ENCODE results near the gene EPOP. TPM values are rescaled to one million over a fixed set of nuclear protein-coding genes. Genes with fewer than 3 reads are reported as not detected.

EPOP gene
- total RNA-seq, 1 donor from 2014 or later = 54.9 TPM

GRCh38 chr17:38702166-38702915 is 27.6 kb upstream of the EPOP start:
- no peaks in the 10 kb centered on the region for H3K27me3 Mint-ChIP-seq
- intact Hi-C loops (cut with micrococcal nuclease) = loop anchor here (5.0 kb wide), 1 partner anchor 150 kb away; the partner anchor contains the start of gene RPL23
- H3K4me1 Mint-ChIP-seq = peaks cover 47% of the 10 kb centered on the region
- H3K36me3 Mint-ChIP-seq (ENCODE audit: low read depth) = peaks cover 21% of the 10 kb centered on the region
- H3K27ac Mint-ChIP-seq = peak overlapping the region; percentile 100
- peaks cover 4% of the 10 kb centered on the region for H3K9me3 Mint-ChIP-seq
- H3K4me3 Mint-ChIP-seq = peak overlapping the region; percentile 90
- peak; percentile 93 for DNase-seq

DNA sequence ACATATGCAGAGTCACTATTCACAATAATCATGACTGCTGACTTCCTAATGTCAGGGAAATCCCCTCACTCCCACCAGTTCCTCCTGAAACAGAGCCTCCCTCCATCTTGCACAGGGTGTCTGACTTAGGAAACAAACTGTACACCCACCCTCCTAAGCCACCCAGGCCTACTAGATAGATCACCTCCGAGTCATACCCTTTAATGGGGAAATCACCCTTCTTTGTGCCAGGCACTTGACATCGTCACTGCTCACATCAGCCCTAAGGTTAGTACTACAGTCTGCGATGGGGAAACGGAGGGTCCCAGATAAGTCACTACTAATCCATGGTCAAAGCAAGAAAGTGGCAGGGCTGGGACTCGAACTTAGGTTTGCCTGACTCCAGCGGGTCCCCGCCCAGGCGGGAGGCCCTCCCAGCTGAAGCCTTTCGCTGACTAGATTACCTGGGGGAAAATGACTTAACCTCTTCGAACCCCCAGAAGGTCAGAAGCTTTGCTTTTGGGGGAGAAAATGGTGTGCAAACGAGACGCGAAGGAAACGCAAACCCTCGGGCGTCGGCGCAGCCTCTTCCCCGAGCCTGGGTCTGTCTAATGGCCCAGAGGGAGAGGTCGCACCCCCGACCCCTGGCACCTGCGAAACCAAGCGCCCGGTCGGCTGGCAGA is 26.9 kb upstream of the EPOP start:
- peak overlapping the region; percentile 68 for H3K4me3 Mint-ChIP-seq
- H3K27me3 Mint-ChIP-seq = no peaks in the 10 kb centered on the region
- H3K9me3 Mint-ChIP-seq = peaks cover 4% of the 10 kb centered on the region
- intact Hi-C loops (cut with micrococcal nuclease) = loop anchor here (1.0 to 5.0 kb wide), 6 partner anchors 24 to 703 kb away; partner anchors contain the start of genes PSMB3 and RPL23
- peak overlapping the region; percentile 100 for H3K27ac Mint-ChIP-seq
- peaks cover 49% of the 10 kb centered on the region for H3K4me1 Mint-ChIP-seq
- peaks cover 14% of the 10 kb centered on the region for H3K36me3 Mint-ChIP-seq (ENCODE audit: low read depth)
- peak; percentile 89 for DNase-seq

GRCh38 chr17:38698760-38699159 is 24.0 kb upstream of the EPOP start:
- H3K4me3 Mint-ChIP-seq = no peak overlapping the region
- H3K27me3 Mint-ChIP-seq = no peaks in the 10 kb centered on the region
- H3K27ac Mint-ChIP-seq = peak overlapping the region; percentile 63
- intact Hi-C loops (cut with micrococcal nuclease) = no loop called here
- H3K36me3 Mint-ChIP-seq (ENCODE audit: low read depth) = peaks cover 4% of the 10 kb centered on the region
- no peak for DNase-seq
- H3K4me1 Mint-ChIP-seq = peaks cover 44% of the 10 kb centered on the region
- peaks cover 4% of the 10 kb centered on the region for H3K9me3 Mint-ChIP-seq

DNA sequence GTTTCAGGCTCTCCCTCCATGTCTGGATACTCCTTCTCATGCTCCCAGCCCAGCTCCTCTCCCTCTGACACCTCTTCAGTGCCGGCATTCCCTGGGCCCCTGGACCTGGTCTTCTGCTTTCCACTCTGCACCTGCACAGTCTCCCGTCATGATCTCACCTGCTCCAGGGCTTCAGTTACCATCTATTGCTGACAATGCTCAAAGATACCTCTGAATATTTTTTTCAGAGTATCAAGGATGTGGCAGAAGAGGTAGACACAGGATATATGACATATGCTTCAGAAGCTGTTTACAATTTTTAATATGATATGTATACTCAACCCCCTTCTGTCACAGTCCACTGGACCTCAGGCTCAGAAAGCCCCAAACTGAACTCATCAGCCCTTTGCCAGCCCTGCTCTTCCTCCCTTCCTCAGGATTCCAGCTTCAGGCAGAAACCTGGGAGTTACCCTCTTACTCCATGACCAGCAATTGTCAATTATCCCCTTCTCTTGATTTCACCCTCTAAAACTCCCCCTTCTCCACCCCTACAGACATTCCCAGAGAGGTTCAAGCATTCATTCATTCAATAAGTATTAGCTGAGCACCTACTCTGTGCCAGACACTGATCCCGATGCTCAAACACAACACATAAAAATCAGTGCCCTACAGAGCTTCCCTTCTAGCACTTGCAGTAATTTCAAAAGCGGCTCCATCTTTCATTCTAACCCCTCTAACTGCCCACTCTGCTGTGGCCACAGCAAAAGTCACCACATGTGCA is 22.5 kb upstream of the EPOP start:
- Mint-ChIP-seq H3K36me3 (ENCODE audit: low read depth) (peaks cover 4% of the 10 kb centered on the region), H3K27me3 (no peaks in the 10 kb centered on the region), H3K27ac (peak overlapping the region; percentile 29), H3K4me3 (no peak overlapping the region), H3K4me1 (peaks cover 44% of the 10 kb centered on the region), H3K9me3 (peaks cover 4% of the 10 kb centered on the region)
- intact Hi-C loops (cut with micrococcal nuclease) = no loop called here
- no peak for DNase-seq

DNA sequence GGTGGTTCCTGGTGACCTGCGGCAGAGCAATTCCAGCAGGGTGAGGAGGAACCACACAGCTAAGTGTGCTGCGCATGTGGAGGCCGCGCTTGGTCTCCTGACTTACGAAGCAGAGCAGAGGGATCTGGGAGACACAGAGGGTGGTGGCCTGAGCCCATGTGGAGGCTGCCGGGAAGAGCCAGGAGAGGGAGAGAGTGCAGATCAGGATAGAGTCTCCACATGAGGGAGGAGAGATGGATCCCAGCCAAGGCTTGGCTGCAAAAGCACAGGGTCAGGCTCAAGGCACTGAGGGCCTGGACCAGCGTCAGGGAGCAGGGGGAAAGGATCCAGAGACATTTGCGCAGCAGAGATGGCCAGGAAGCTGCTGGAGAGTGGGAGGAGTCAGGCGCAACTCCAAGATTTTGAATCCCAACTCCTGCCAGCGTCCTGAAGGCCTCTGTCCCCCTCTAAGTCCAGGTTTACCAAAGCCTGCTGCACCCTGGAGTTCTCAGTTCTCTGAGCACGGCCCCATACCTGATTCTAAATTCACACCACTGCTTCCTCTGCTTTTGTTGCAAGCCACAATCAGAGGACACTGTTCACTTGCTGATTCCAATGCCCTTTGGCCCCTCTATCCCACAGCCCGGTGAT is 19.1 kb upstream of the EPOP start:
- Mint-ChIP-seq H3K27ac (peak overlapping the region; percentile 20), H3K4me3 (no peak overlapping the region), H3K36me3 (ENCODE audit: low read depth) (no peaks in the 10 kb centered on the region), H3K9me3 (no peaks in the 10 kb centered on the region), H3K4me1 (peaks cover 19% of the 10 kb centered on the region), H3K27me3 (no peaks in the 10 kb centered on the region)
- intact Hi-C loops (cut with micrococcal nuclease) = no loop called here
- no peak for DNase-seq

GRCh38 chr17:38691154-38691553 is 16.4 kb upstream of the EPOP start:
- H3K9me3 Mint-ChIP-seq = no peaks in the 10 kb centered on the region
- no peak for DNase-seq
- no peak overlapping the region for H3K27ac Mint-ChIP-seq
- H3K4me1 Mint-ChIP-seq = peaks cover 5% of the 10 kb centered on the region
- H3K36me3 Mint-ChIP-seq (ENCODE audit: low read depth) = no peaks in the 10 kb centered on the region
- intact Hi-C loops (cut with micrococcal nuclease) = no loop called here
- no peaks in the 10 kb centered on the region for H3K27me3 Mint-ChIP-seq
- H3K4me3 Mint-ChIP-seq = no peak overlapping the region

- H3K27ac Mint-ChIP-seq = peak overlapping the region; percentile 17
- H3K36me3 Mint-ChIP-seq (ENCODE audit: low read depth) = no peaks in the 10 kb centered on the region
- no peaks in the 10 kb centered on the region for H3K9me3 Mint-ChIP-seq
- DNase-seq = no peak
- peaks cover 3% of the 10 kb centered on the region for H3K4me1 Mint-ChIP-seq
- no peaks in the 10 kb centered on the region for H3K27me3 Mint-ChIP-seq
- no peak overlapping the region for H3K4me3 Mint-ChIP-seq
- intact Hi-C loops (cut with micrococcal nuclease) = no loop called here
Observed at GRCh38 chr17:38690386-38690785, 15.6 kb upstream of the EPOP start.

- H3K27ac Mint-ChIP-seq = peak overlapping the region; percentile 8
- no peak for DNase-seq
- H3K4me3 Mint-ChIP-seq = no peak overlapping the region
- peaks cover 2% of the 10 kb centered on the region for H3K27me3 Mint-ChIP-seq
- H3K9me3 Mint-ChIP-seq = no peaks in the 10 kb centered on the region
- no peaks in the 10 kb centered on the region for H3K36me3 Mint-ChIP-seq (ENCODE audit: low read depth)
- peaks cover 3% of the 10 kb centered on the region for H3K4me1 Mint-ChIP-seq
- intact Hi-C loops (cut with micrococcal nuclease) = no loop called here
Observed at GRCh38 chr17:38687286-38687685, 12.5 kb upstream of the EPOP start.

DNA sequence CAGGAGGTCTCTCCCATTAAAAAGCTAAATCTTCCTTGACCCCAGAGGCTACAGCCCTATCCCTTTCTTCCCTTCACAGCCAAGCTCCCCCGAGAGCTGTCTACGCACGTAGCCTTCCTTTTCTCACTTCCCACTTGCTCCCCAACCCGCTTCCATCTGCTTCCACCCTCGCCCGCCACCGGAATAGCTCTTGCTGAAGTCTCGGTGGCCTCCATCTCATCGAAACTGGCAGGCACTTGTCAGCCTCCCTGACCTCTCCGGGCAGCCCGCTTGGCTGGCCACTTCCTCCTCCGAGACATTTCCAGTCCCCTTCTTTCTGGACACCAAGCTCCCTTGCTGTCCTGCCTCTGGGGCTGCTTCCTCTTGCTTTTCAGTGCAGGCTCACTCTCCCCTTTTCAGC is 10.7 kb upstream of the EPOP start:
- Mint-ChIP-seq H3K4me1 (peaks cover 3% of the 10 kb centered on the region), H3K36me3 (ENCODE audit: low read depth) (no peaks in the 10 kb centered on the region), H3K4me3 (no peak overlapping the region), H3K27me3 (peaks cover 2% of the 10 kb centered on the region), H3K9me3 (no peaks in the 10 kb centered on the region), H3K27ac (no peak overlapping the region)
- intact Hi-C loops (cut with micrococcal nuclease) = no loop called here
- no peak for DNase-seq

DNA sequence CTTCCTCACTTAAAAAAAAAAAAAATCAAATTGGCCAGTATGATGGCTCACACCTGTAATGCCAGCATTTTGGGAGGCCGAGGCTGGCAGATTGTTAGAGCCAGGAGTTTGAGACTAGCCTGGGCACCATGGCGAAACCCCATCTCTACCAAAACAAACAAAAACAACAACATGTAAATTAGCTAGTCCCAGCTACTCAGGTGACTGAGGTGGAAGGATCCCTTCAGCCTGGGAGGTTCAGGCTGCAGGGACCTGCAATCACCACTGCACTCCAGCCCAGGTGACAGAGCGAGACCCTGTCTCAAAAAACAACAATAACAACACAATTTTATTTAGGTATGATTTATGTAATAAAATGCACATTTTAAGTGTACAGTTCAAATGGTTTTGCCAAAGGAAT is 6.3 kb upstream of the EPOP start:
- H3K36me3 Mint-ChIP-seq (ENCODE audit: low read depth) = no peaks in the 10 kb centered on the region
- no peaks in the 10 kb centered on the region for H3K9me3 Mint-ChIP-seq
- peaks cover 17% of the 10 kb centered on the region for H3K4me1 Mint-ChIP-seq
- no peak overlapping the region for H3K4me3 Mint-ChIP-seq
- no peak overlapping the region for H3K27ac Mint-ChIP-seq
- intact Hi-C loops (cut with micrococcal nuclease) = no loop called here
- peaks cover 2% of the 10 kb centered on the region for H3K27me3 Mint-ChIP-seq
- no peak for DNase-seq

DNA sequence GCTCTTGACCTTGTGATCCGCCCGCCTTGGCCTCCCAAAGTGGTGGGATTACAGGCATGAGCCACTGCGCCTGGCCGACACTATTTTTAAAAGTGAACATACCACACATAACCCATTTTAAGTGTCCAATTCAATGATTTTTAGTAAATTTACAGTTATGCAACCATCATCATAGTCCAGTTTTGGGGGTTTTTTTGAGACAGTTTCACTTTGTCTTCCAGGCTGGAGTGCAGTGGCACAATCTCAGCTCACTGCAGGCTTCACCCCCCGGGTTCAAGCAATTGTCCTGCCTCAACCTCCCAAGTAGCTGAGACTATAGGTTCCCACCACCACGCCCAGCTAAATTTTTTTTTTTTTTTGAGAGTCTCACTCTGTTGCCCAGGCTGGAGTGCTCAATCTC is 3.1 kb upstream of the EPOP start:
- no peak for DNase-seq
- H3K4me3 Mint-ChIP-seq = no peak overlapping the region
- H3K27me3 Mint-ChIP-seq = peaks cover 1% of the 10 kb centered on the region
- intact Hi-C loops (cut with micrococcal nuclease) = loop anchor here (1.0 to 10.0 kb wide), 7 partner anchors 23 to 475 kb away; partner anchors contain the start of genes ARHGAP23, CISD3, PSMB3 and RPL23
- H3K9me3 Mint-ChIP-seq = no peaks in the 10 kb centered on the region
- H3K36me3 Mint-ChIP-seq (ENCODE audit: low read depth) = peaks cover 3% of the 10 kb centered on the region
- H3K4me1 Mint-ChIP-seq = peaks cover 31% of the 10 kb centered on the region
- no peak overlapping the region for H3K27ac Mint-ChIP-seq

DNA sequence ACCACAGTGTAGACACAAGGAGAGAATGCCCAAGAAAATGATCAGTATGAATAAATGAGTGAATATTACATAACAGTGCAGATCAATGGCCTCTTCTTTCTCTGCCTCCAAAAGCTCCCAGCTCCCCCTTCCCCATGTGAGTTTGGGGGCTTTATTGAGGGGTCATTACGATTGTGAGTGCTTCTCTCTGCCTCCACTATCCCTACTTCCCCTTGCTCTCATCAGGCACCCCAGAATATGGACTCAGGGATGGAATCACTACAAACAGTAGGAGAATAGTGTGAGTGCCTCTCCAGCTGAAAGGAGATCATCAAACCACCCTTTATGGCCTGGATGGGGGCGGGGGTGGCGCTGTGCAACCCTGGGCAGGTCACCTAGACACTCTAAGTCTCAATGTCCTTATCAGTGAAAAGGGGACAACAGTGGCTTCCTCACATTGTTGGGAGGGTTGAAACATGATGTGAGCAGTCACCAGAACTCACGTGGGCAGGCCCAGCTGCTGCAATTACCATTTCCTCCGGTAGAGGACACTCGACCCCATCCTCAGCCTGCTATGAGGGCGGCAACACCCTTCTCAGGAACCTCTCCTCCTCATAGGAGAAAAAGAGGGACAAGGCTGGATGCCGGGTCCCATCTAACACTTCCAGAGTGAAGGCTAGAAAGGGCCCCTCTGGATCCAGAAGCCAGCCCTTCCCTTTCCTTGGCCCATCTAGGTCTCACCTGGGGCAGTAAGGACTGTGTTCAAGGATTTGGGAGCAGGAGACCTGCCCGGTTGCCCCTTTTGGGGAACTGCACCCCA is 2.1 kb upstream of the EPOP start:
- peak overlapping the region; percentile 89 for H3K27ac Mint-ChIP-seq
- intact Hi-C loops (cut with micrococcal nuclease) = loop anchor here (1.0 to 10.0 kb wide), 7 partner anchors 24 to 476 kb away; partner anchors contain the start of genes ARHGAP23, CISD3, PSMB3 and RPL23
- H3K9me3 Mint-ChIP-seq = no peaks in the 10 kb centered on the region
- peak overlapping the region; percentile 49 for H3K4me3 Mint-ChIP-seq
- peak; percentile 95 for DNase-seq
- peaks cover 36% of the 10 kb centered on the region for H3K4me1 Mint-ChIP-seq
- peaks cover 8% of the 10 kb centered on the region for H3K27me3 Mint-ChIP-seq
- peaks cover 10% of the 10 kb centered on the region for H3K36me3 Mint-ChIP-seq (ENCODE audit: low read depth)
